ENCODE measurements around the gene ARHGAP33.
"Not testable (repeated sequence)": the region's sequence is repeated elsewhere in the genome, so short reads cannot be mapped to it uniquely, and the experiment has no call there.

ARHGAP33 gene

GRCh38 chr19:35780717-35781116 is 5.4 kb downstream of the ARHGAP33 start:
- DNase-seq = no peak

- DNase-seq = no peak
Measured at GRCh38 chr19:35781650-35782049, 6.3 kb downstream of the ARHGAP33 start.

DNA sequence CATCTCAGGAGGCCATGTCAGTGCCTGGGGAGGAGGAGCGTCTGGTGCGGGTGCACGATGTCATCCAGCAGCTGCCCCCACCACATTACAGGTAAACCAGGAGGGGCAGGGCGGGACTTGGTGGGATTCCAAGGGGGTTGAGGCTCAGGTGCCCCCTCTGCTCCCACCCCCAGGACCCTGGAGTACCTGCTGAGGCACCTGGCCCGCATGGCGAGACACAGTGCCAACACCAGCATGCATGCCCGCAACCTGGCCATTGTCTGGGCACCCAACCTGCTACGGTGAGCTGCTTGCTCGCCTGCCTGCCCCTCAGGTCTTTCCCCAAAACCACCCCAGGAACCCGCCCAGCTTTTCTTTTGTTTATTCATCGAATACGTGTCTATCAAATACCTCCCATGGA is 7.2 kb downstream of the ARHGAP33 start:
- no peak for DNase-seq

GRCh38 chr19:35783469-35784434 is 8.4 kb downstream of the ARHGAP33 start:
- no peak for DNase-seq

GRCh38 chr19:35784503-35785338 is 9.4 kb downstream of the ARHGAP33 start:
- DNase-seq = no peak

DNA sequence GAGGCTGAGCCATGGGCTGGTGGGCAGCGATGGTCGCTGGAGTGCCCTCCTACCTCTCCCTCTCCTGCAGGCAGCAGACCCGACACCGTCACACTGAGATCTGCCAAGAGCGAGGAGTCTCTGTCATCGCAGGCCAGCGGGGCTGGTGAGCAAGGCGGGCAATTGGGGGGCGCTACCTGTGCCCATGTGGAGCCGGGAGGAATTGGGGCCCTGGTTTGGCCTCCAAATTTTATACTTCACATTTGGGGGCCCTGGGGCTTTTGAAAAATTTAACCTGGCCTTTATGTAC is 9.9 kb downstream of the ARHGAP33 start:
- no peak for DNase-seq

GRCh38 chr19:35786299-35787160 is 11.2 kb downstream of the ARHGAP33 start:
- no peak for DNase-seq

DNA sequence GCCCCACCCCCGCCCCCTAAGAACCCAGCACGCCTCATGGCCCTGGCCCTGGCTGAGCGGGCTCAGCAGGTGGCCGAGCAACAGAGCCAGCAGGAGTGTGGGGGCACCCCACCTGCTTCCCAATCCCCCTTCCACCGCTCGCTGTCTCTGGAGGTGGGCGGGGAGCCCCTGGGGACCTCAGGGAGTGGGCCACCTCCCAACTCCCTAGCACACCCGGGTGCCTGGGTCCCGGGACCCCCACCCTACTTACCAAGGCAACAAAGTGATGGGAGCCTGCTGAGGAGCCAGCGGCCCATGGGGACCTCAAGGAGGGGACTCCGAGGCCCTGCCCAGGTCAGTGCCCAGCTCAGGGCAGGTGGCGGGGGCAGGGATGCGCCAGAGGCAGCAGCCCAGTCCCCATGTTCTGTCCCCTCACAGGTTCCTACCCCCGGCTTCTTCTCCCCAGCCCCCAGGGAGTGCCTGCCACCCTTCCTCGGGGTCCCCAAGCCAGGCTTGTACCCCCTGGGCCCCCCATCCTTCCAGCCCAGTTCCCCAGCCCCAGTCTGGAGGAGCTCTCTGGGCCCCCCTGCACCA is 11.9 kb downstream of the ARHGAP33 start:
- DNase-seq = no peak

DNA sequence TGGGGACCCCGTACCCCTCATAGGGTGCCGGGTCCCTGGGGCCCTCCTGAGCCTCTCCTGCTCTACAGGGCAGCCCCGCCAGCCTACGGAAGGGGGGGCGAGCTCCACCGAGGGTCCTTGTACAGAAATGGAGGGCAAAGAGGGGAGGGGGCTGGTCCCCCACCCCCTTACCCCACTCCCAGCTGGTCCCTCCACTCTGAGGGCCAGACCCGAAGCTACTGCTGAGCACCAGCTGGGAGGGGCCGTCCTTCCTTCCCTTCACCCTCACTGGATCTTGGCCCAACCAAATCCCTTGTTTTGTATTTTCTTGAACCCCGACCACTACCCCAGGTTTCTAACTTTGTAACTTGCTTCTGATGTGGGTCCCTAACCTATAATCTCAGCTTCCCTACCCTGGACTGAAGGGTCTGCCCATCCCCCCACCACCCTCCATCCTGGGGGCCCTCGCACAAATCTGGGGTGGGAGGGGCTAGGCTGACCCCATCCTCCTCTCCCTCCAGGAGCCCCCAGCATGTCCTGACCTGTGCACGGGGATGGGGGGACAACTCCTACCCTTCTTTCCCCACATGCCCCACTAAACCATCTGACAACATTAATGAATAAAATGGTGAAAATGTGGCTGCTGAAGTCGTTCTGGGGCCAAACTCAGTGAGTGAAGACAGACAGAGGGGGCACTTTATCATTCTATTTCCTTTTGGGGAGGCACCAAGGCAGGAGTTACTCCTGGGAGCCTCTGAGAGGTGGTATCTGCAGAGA is 13.0 kb downstream of the ARHGAP33 start:
- DNase-seq = no peak

DNA sequence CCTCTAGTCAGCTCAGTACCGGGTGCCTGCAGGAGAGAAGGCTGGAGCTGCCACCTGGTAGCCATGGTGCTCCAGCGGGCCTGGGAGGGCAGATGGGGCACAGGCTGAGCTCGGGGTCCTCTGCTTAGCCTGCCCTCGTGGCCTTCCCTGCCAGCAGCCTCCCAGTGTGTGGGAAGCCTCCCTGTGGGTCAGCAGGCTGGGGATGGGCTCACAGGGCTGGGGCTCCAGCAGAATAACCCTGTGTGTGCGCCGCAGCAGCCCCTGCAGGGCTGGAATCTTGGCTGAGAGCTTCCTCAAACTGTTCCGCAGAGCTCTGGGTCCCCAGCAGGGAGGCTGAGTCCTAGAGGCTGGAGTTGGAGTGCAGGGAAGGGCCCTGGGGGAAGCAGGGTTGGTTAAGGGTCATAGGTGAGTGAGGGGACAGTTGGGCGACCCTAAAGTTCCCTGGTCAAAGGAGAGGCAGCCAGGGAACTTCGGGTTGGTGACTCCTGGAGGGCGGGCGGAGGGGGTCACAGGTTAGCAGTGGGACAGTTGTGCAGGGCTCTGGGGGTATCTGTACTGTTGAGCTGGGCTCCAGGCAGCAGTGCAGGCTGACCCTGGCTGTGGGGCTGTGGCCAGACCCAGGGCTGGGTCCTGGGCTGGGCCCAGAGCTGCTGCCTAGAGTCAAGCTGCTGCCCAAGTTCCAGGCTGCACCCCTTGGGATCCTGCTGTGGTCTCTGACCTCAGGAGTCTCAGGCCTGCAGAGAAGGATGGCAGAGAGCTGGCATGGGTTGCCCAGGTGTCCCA is 14.0 kb downstream of the ARHGAP33 start:
- no peak for DNase-seq

DNA sequence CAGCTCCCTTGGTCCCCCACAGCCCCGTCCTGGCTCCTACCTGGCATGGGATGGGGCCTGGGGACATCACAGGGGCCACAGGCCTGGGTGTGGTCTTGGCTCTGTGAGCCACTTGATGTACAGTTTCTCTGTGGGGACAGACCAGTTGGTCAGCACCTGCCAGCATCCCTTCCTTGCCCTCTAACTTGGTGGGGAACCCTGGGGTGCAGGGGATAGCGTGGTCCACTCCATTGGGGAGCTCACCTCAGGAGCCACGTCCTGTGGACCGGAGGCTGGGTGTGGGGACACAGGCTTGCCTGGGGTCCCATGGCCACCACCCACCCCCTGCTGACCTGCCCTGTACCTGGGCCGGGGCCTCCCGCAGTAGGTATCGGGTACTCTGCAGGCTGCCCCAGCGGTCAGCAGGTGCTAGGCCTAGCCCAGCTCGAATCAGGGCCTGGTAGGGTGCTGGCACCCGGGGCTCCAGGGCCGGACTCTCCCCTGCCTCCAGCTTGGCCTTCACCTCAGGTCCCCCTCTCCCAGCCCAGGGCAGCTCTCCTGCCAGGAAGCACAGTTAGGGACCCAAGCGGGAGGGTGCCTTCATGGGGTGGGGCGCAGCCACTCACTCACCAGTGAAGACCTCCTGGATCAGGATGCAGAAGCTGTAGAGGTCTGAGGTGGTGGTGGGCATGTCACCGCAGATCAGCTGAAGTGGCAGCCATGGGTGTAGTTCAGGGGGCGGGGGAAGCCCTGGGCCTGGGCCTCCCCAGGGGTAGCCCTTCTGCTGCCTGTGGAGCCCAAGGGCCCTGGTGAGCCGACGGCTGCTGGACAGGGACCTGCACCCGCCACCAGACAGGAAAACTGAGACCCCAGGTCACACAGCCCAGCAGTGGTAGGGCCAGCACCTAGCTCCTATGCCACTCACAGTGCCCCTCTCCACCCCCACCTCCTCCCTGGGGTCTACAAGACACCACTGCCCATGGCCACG is 14.9 kb downstream of the ARHGAP33 start:
- DNase-seq = no peak

DNA sequence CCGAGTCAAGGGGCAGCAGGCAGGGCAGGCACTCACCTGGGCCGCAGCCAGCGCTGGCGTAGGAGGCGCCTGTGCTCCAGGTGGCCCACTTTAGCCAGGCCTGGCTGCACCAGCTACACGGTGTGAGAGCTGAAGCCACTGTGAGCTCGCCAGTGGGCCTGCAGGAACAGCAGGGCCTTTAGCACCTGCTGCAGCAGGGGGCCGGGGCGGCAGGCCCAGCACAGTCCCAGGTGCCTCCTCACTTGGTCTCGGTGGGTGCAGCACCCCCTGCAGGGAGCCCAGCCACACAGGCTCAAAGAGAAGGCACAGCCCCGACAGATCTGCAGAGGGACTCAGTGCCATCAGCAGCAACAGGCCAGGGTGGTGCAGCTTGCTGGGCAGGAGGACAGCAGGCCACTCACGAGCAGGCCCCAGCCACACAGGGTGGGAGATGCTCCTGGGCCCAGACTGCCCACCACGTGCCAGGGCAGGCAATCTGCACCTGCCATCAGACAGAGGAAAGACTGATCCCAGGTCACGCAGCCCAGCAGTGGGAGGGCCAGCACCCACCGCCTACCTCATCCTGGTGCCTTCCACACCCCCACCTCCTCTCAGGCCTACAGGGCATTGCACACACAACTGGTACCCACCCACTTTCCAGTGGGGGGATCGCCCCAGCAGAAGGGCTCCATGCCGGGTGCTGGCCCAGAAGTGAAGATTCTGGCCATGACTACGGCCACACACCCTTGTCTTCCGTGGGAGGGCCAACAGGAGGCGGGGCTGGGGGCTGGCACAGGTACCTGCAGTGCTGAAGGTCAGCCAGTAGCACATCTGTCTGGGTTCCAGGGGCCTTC is 15.8 kb downstream of the ARHGAP33 start:
- peak; percentile 25 for DNase-seq

- no peak for DNase-seq
Measured at GRCh38 chr19:35791814-35792279, 16.5 kb downstream of the ARHGAP33 start.

GRCh38 chr19:35792312-35792711 is 16.9 kb downstream of the ARHGAP33 start:
- no peak for DNase-seq

DNA sequence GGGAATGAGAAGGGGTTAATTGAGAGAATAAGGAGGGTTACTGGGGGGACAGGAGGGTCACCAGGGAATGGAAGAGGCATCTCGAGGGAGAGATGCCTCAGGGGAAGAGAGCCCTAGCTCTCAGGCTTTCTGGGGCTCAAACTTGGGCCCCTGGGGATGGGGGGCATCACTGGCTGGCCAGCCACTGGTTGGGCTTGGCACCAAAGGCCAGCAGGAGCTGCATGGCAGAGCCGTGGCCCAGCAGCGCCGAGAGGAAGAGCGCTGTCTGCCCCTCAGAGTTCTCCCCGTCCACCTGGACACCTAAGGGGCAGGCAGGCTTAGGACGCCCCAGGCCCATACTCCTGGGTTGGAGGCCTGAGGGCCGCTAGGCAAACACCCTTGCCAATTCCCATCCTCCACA is 17.5 kb downstream of the ARHGAP33 start:
- DNase-seq = no peak

GRCh38 chr19:35793381-35794165 is 18.2 kb downstream of the ARHGAP33 start:
- no peak for DNase-seq

GRCh38 chr19:35795564-35795963 is 20.2 kb downstream of the ARHGAP33 start:
- not testable (repeated sequence) for DNase-seq

All from activated CD4-positive, alpha-beta T cell treated with anti-CD3 and anti-CD28 coated beads for 48 hours (primary cell).